ENCODE data around the gene CHD2. TPM values are rescaled to one million over a fixed set of nuclear protein-coding genes. Genes with fewer than 3 reads are reported as not detected.
A peak's percentile ranks its signal among the peaks of the same experiment; 100 is the strongest.

CHD2 gene
- total RNA-seq, 1 experiment from 2014 or later, result 81.8 TPM

GRCh38 chr15:93049233-93049632 is 149.1 kb downstream of the CHD2 start:
- DNase-seq (ENCODE audit: low read depth, low spot score) (no peak), ATAC-seq (no peak)
- BruUV-seq (replicated peaks), result no TSS peak
- ChIA-PET POLR2A (no interaction called here), CTCF (no interaction called here)
- TF ChIP-seq TCF7L2 (IDR thresholded peaks at IDR 0.05; ENCODE audit: low read depth, low read length) (no peak), POLR2AphosphoS5 (IDR thresholded peaks at IDR 0.05; ENCODE audit: low read depth, low read length) (no peak), SIN3A (IDR thresholded peaks at IDR 0.05; ENCODE audit: borderline replicate concordance, insufficient read depth, low read depth, low read length) (no peak), CTCF (IDR thresholded peaks at IDR 0.05) (no peak)
- TF ChIP-seq, protein P1, sequence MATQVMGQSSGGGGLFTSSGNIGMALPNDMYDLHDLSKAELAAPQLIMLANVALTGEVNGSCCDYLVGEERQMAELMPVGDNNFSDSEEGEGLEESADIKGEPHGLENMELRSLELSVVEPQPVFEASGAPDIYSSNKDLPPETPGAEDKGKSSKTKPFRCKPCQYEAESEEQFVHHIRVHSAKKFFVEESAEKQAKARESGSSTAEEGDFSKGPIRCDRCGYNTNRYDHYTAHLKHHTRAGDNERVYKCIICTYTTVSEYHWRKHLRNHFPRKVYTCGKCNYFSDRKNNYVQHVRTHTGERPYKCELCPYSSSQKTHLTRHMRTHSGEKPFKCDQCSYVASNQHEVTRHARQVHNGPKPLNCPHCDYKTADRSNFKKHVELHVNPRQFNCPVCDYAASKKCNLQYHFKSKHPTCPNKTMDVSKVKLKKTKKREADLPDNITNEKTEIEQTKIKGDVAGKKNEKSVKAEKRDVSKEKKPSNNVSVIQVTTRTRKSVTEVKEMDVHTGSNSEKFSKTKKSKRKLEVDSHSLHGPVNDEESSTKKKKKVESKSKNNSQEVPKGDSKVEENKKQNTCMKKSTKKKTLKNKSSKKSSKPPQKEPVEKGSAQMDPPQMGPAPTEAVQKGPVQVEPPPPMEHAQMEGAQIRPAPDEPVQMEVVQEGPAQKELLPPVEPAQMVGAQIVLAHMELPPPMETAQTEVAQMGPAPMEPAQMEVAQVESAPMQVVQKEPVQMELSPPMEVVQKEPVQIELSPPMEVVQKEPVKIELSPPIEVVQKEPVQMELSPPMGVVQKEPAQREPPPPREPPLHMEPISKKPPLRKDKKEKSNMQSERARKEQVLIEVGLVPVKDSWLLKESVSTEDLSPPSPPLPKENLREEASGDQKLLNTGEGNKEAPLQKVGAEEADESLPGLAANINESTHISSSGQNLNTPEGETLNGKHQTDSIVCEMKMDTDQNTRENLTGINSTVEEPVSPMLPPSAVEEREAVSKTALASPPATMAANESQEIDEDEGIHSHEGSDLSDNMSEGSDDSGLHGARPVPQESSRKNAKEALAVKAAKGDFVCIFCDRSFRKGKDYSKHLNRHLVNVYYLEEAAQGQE (IDR thresholded peaks at IDR 0.05; ENCODE audit: insufficient read depth in 1 of 2, low read depth in 2 of 2, low read length in 1 of 2), result no peak
- intact Hi-C loops (cut with micrococcal nuclease; ENCODE audit: unreplicated experiment), result no loop called here
- Histone ChIP-seq H3K4me3 (ENCODE audit: low read depth in 2 of 2, low read length in 2 of 2) (no peak overlapping the region), H3K9me3 (ENCODE audit: control insufficient read depth, insufficient read depth, low read depth, low read length) (no peaks in the 10 kb centered on the region), H3K27me3 (ENCODE audit: control insufficient read depth, insufficient read depth, low read length) (no peaks in the 10 kb centered on the region), H3K27ac (ENCODE audit: low read length) (no peak overlapping the region), H3K4me1 (ENCODE audit: control insufficient read depth, insufficient read depth, low read length) (no peaks in the 10 kb centered on the region), H3K36me3 (ENCODE audit: control insufficient read depth, insufficient read depth, low read length) (no peaks in the 10 kb centered on the region)
- in situ Hi-C loops (cut with HindIII; ENCODE audit: low pct_unique_long_range_greater_than_20kb, low sequenced_read_pairs), result no loop called here

GRCh38 chr15:93049914-93050578 is 149.9 kb downstream of the CHD2 start:
- in situ Hi-C loops (cut with HindIII; ENCODE audit: low pct_unique_long_range_greater_than_20kb, low sequenced_read_pairs), result no loop called here
- peak; percentile 42; the same call in 1 of the 2 replicates for TF ChIP-seq TCF7L2 (IDR thresholded peaks at IDR 0.05; ENCODE audit: low read depth, low read length)
- TF ChIP-seq CTCF (IDR thresholded peaks at IDR 0.05), result no peak
- no peak for TF ChIP-seq SIN3A (IDR thresholded peaks at IDR 0.05; ENCODE audit: borderline replicate concordance, insufficient read depth, low read depth, low read length)
- TF ChIP-seq, protein P1 (IDR thresholded peaks at IDR 0.05; ENCODE audit: insufficient read depth in 1 of 2, low read depth in 2 of 2, low read length in 1 of 2), result no peak
- no peak for TF ChIP-seq POLR2AphosphoS5 (IDR thresholded peaks at IDR 0.05; ENCODE audit: low read depth, low read length)

More at GRCh38 chr15:93049914-93050578, 149.9 kb downstream of the CHD2 start:
- H3K27ac ChIP-seq (ENCODE audit: low read length), result no peak overlapping the region
- no peaks in the 10 kb centered on the region for H3K9me3 ChIP-seq (ENCODE audit: control insufficient read depth, insufficient read depth, low read depth, low read length)
- no peaks in the 10 kb centered on the region for H3K27me3 ChIP-seq (ENCODE audit: control insufficient read depth, insufficient read depth, low read length)
- DNase-seq (ENCODE audit: low read depth, low spot score) (no peak), ATAC-seq (no peak)
- H3K4me1 ChIP-seq (ENCODE audit: control insufficient read depth, insufficient read depth, low read length), result no peaks in the 10 kb centered on the region
- intact Hi-C loops (cut with micrococcal nuclease; ENCODE audit: unreplicated experiment), result no loop called here
- no peaks in the 10 kb centered on the region for H3K36me3 ChIP-seq (ENCODE audit: control insufficient read depth, insufficient read depth, low read length)
- ChIA-PET CTCF (interaction anchor here (0.7 to 1.3 kb wide), 2 partner anchors 14 to 19 kb away, joined by 3 to 4 read pairs; no protein-coding TSS in a partner anchor), POLR2A (interaction anchor here (0.6 kb wide), 1 partner anchor 87 kb away, joined by 5 read pairs; no protein-coding TSS in a partner anchor)
- H3K4me3 ChIP-seq (ENCODE audit: low read depth in 2 of 2, low read length in 2 of 2), result no peak overlapping the region
- BruUV-seq (replicated peaks), result no TSS peak
